Measurements from ENCODE around the gene CDX4. TPM values are rescaled to one million over a fixed set of nuclear protein-coding genes. Genes with fewer than 3 reads are reported as not detected.

CDX4 gene
- total RNA-seq: not detected

GRCh38 chrX:73446831-73447230 is at the start of gene CDX4:
Gene CDX4 (plus strand): TSS chrX:73447053. CDS start chrX:73447254, 201 bp downstream.
- CTCF ChIA-PET: no interaction called here

GRCh38 chrX:73398185-73398914 is 48.5 kb upstream of the CDX4 start:
- intact Hi-C loops (cut with micrococcal nuclease): no loop called here
- no peaks in the 10 kb centered on the region for H3K36me3 Mint-ChIP-seq (ENCODE audit: low read depth)
- no peak overlapping the region for H3K4me3 Mint-ChIP-seq
- peaks cover 2% of the 10 kb centered on the region for H3K27me3 Mint-ChIP-seq (ENCODE audit: low read depth)
- H3K27ac Mint-ChIP-seq: no peak overlapping the region
- DNase-seq: no peak
- H3K9me3 Mint-ChIP-seq: no peaks in the 10 kb centered on the region
- CTCF ChIA-PET: no interaction called here
- no peaks in the 10 kb centered on the region for H3K4me1 Mint-ChIP-seq (ENCODE audit: low read depth)

More at GRCh38 chrX:73446831-73447230, at the start of gene CDX4:
- H3K27me3 Mint-ChIP-seq (ENCODE audit: low read depth): peaks cover 34% of the 10 kb centered on the region
- H3K4me1 Mint-ChIP-seq (ENCODE audit: low read depth): peaks cover 7% of the 10 kb centered on the region
- no peak within 1 kb of the TSS for H3K4me3 Mint-ChIP-seq
- no peaks in the 10 kb centered on the region for H3K9me3 Mint-ChIP-seq
- intact Hi-C loops (cut with micrococcal nuclease): no loop called here
- no peak for DNase-seq
- no peaks in the 10 kb centered on the region for H3K36me3 Mint-ChIP-seq (ENCODE audit: low read depth)
- no peak within 1 kb of the TSS for H3K27ac Mint-ChIP-seq

- Mint-ChIP-seq H3K27ac (no peak overlapping the region), H3K27me3 (ENCODE audit: low read depth) (peaks cover 2% of the 10 kb centered on the region), H3K9me3 (no peaks in the 10 kb centered on the region), H3K4me3 (no peak overlapping the region), H3K4me1 (ENCODE audit: low read depth) (no peaks in the 10 kb centered on the region), H3K36me3 (ENCODE audit: low read depth) (no peaks in the 10 kb centered on the region)
- CTCF ChIA-PET: no interaction called here
- DNase-seq: no peak
- intact Hi-C loops (cut with micrococcal nuclease): no loop called here
These were observed 46.6 kb upstream of the CDX4 start for GRCh38 chrX:73400136-73400748.

- DNase-seq: no peak
- intact Hi-C loops (cut with micrococcal nuclease): no loop called here
- Mint-ChIP-seq H3K4me3 (no peak overlapping the region), H3K4me1 (ENCODE audit: low read depth) (no peaks in the 10 kb centered on the region), H3K36me3 (ENCODE audit: low read depth) (no peaks in the 10 kb centered on the region), H3K9me3 (no peaks in the 10 kb centered on the region), H3K27ac (no peak overlapping the region), H3K27me3 (ENCODE audit: low read depth) (peaks cover 2% of the 10 kb centered on the region)
- CTCF ChIA-PET: no interaction called here
These were observed 45.1 kb upstream of the CDX4 start for GRCh38 chrX:73401591-73402266.

GRCh38 chrX:73412930-73413329 is 33.9 kb upstream of the CDX4 start:
- H3K27ac Mint-ChIP-seq: no peak overlapping the region
- H3K4me3 Mint-ChIP-seq: no peak overlapping the region
- CTCF ChIA-PET: no interaction called here
- DNase-seq: no peak
- H3K36me3 Mint-ChIP-seq (ENCODE audit: low read depth): no peaks in the 10 kb centered on the region
- intact Hi-C loops (cut with micrococcal nuclease): no loop called here
- H3K4me1 Mint-ChIP-seq (ENCODE audit: low read depth): no peaks in the 10 kb centered on the region
- H3K27me3 Mint-ChIP-seq (ENCODE audit: low read depth): no peaks in the 10 kb centered on the region
- H3K9me3 Mint-ChIP-seq: peaks cover 8% of the 10 kb centered on the region

GRCh38 chrX:73447311-73447794 is 500 bp downstream of the CDX4 start:
- CTCF ChIA-PET: no interaction called here
- peaks cover 7% of the 10 kb centered on the region for H3K4me1 Mint-ChIP-seq (ENCODE audit: low read depth)
- peaks cover 36% of the 10 kb centered on the region for H3K27me3 Mint-ChIP-seq (ENCODE audit: low read depth)
- peak; percentile 9 for DNase-seq
- intact Hi-C loops (cut with micrococcal nuclease): no loop called here
- H3K9me3 Mint-ChIP-seq: no peaks in the 10 kb centered on the region
- no peak overlapping the region for H3K27ac Mint-ChIP-seq
- H3K4me3 Mint-ChIP-seq: no peak overlapping the region
- no peaks in the 10 kb centered on the region for H3K36me3 Mint-ChIP-seq (ENCODE audit: low read depth)

- peaks cover 7% of the 10 kb centered on the region for H3K4me1 Mint-ChIP-seq (ENCODE audit: low read depth)
- H3K27me3 Mint-ChIP-seq (ENCODE audit: low read depth): peaks cover 36% of the 10 kb centered on the region
- DNase-seq: no peak
- H3K36me3 Mint-ChIP-seq (ENCODE audit: low read depth): no peaks in the 10 kb centered on the region
- CTCF ChIA-PET: no interaction called here
- H3K9me3 Mint-ChIP-seq: no peaks in the 10 kb centered on the region
- no peak overlapping the region for H3K27ac Mint-ChIP-seq
- H3K4me3 Mint-ChIP-seq: no peak overlapping the region
- intact Hi-C loops (cut with micrococcal nuclease): no loop called here
These were observed 1.5 kb downstream of the CDX4 start for GRCh38 chrX:73448379-73448778.

GRCh38 chrX:73455171-73455570 is 8.3 kb downstream of the CDX4 start:
- CTCF ChIA-PET: no interaction called here
- H3K9me3 Mint-ChIP-seq: no peaks in the 10 kb centered on the region
- no peaks in the 10 kb centered on the region for H3K4me1 Mint-ChIP-seq (ENCODE audit: low read depth)
- H3K4me3 Mint-ChIP-seq: no peak overlapping the region
- no peak overlapping the region for H3K27ac Mint-ChIP-seq
- no peak for DNase-seq
- no peaks in the 10 kb centered on the region for H3K36me3 Mint-ChIP-seq (ENCODE audit: low read depth)
- intact Hi-C loops (cut with micrococcal nuclease): no loop called here
- H3K27me3 Mint-ChIP-seq (ENCODE audit: low read depth): peaks cover 5% of the 10 kb centered on the region

GRCh38 chrX:73457306-73457705 is 10.5 kb downstream of the CDX4 start:
- Mint-ChIP-seq H3K36me3 (ENCODE audit: low read depth) (no peaks in the 10 kb centered on the region), H3K4me1 (ENCODE audit: low read depth) (no peaks in the 10 kb centered on the region), H3K27ac (no peak overlapping the region), H3K27me3 (ENCODE audit: low read depth) (no peaks in the 10 kb centered on the region), H3K9me3 (no peaks in the 10 kb centered on the region), H3K4me3 (no peak overlapping the region)
- intact Hi-C loops (cut with micrococcal nuclease): no loop called here
- no peak for DNase-seq
- CTCF ChIA-PET: no interaction called here

- no peak for DNase-seq
- no peaks in the 10 kb centered on the region for H3K4me1 Mint-ChIP-seq (ENCODE audit: low read depth)
- no peak overlapping the region for H3K27ac Mint-ChIP-seq
- no peak overlapping the region for H3K4me3 Mint-ChIP-seq
- CTCF ChIA-PET: no interaction called here
- no peaks in the 10 kb centered on the region for H3K36me3 Mint-ChIP-seq (ENCODE audit: low read depth)
- no peaks in the 10 kb centered on the region for H3K9me3 Mint-ChIP-seq
- peaks cover 1% of the 10 kb centered on the region for H3K27me3 Mint-ChIP-seq (ENCODE audit: low read depth)
- intact Hi-C loops (cut with micrococcal nuclease): no loop called here
These were observed 21.5 kb downstream of the CDX4 start for GRCh38 chrX:73468376-73468775.

GRCh38 chrX:73478961-73479360 is 32.1 kb downstream of the CDX4 start:
- Mint-ChIP-seq H3K36me3 (ENCODE audit: low read depth) (peaks cover 1% of the 10 kb centered on the region), H3K4me3 (no peak overlapping the region), H3K27ac (no peak overlapping the region), H3K4me1 (ENCODE audit: low read depth) (no peaks in the 10 kb centered on the region), H3K27me3 (ENCODE audit: low read depth) (peaks cover 9% of the 10 kb centered on the region), H3K9me3 (peaks cover 6% of the 10 kb centered on the region)
- no peak for DNase-seq
- intact Hi-C loops (cut with micrococcal nuclease): no loop called here
- CTCF ChIA-PET: no interaction called here

GRCh38 chrX:73481521-73481920 is 34.7 kb downstream of the CDX4 start:
- H3K4me3 Mint-ChIP-seq: no peak overlapping the region
- peaks cover 6% of the 10 kb centered on the region for H3K9me3 Mint-ChIP-seq
- peaks cover 9% of the 10 kb centered on the region for H3K27me3 Mint-ChIP-seq (ENCODE audit: low read depth)

GRCh38 chrX:73490661-73491060 is 43.8 kb downstream of the CDX4 start:
- no peak overlapping the region for H3K4me3 Mint-ChIP-seq
- H3K9me3 Mint-ChIP-seq: peaks cover 3% of the 10 kb centered on the region
- no peaks in the 10 kb centered on the region for H3K4me1 Mint-ChIP-seq (ENCODE audit: low read depth)
- H3K27ac Mint-ChIP-seq: no peak overlapping the region
- intact Hi-C loops (cut with micrococcal nuclease): no loop called here
- CTCF ChIA-PET: no interaction called here
- no peak for DNase-seq
- H3K27me3 Mint-ChIP-seq (ENCODE audit: low read depth): no peaks in the 10 kb centered on the region
- H3K36me3 Mint-ChIP-seq (ENCODE audit: low read depth): no peaks in the 10 kb centered on the region

More at GRCh38 chrX:73481521-73481920, 34.7 kb downstream of the CDX4 start:
- Mint-ChIP-seq H3K36me3 (ENCODE audit: low read depth) (peaks cover 1% of the 10 kb centered on the region), H3K4me1 (ENCODE audit: low read depth) (no peaks in the 10 kb centered on the region), H3K27ac (no peak overlapping the region)
- intact Hi-C loops (cut with micrococcal nuclease): no loop called here
- CTCF ChIA-PET: no interaction called here
- no peak for DNase-seq

Measured in activated naive CD4-positive, alpha-beta T cell treated with anti-CD3 and anti-CD28 coated beads for 36 hours (primary cell).